NB4 (cell line): Measurements from ENCODE around the gene BHLHA15.

ENCODE experiments used
- DNase-seq: peaks from one replicate; pipeline ENCODE4 v3.0.0; 2010; ENCODE audit warnings: low read depth
- H3K4me3 ChIP-seq: one replicate; pipeline ENCODE4 v1.5.1; 2011; ENCODE audit warnings: mild to moderate bottlenecking, low read depth, low read length, moderate library complexity
- CTCF ChIP-seq: IDR thresholded peaks from one replicate; pipeline ENCODE4 v1.5.1; 2012; ENCODE audit warnings: low read depth, low read length
- MAX ChIP-seq: IDR thresholded peaks from 2 replicates; pipeline ENCODE4 v1.6.1; 2011; ENCODE audit warnings: low read depth, low read length
- MYC ChIP-seq: IDR thresholded peaks from 2 replicates; pipeline ENCODE4 v1.6.1; 2011; ENCODE audit warnings: low read depth, low read length
- POLR2A ChIP-seq: IDR thresholded peaks from 2 replicates; pipeline ENCODE4 v1.6.1; 2011; ENCODE audit warnings: mild to moderate bottlenecking; ENCODE audit not compliant: insufficient read length; ENCODE audit errors: extremely low read depth

The BHLHA15 gene

DNA sequence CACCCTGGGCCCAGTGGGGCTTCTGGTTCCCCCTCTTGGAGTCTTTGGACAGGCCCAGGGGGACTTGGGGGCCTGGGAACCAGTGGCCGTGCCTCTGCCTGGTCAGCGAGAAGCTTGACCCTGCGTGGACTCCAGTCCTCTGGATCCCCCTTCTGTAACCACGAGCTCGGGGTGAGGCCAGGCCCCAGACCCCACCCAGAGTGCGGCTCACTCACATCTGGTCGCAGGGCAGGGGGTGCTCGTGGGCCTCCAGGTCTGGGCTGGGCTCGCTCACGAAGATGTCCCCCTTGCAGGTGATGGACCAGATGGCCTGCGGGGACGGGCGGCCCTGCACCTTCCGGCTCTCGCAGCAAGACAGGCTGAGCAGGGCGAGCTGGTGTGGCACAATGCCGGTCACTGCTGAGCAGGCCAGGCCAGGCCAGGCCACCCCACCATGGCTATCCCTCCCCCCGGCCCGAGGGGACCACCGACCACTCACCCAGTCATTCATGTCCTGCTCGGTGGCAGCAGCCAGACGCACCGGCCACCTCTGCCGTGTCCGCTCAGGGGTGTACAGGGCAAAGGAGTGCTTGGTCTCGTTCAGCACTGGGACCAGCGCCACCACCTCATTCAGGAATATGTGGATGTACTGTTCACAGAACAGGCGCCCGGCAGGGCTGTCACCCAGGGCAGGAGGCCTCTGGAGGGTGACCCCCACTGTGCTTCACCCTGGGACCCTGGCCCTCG lies 19.7 kb downstream of the BHLHA15 start:
- DNase-seq, result no peak
- TF ChIP-seq MYC (no peak), MAX (no peak), POLR2A (no peak)
- no peak overlapping the region for H3K4me3 ChIP-seq

- no peak for TF ChIP-seq MYC
- TF ChIP-seq POLR2A, result no peak
- TF ChIP-seq MAX, result no peak
- no peak for TF ChIP-seq CTCF
- no peak for DNase-seq
- H3K4me3 ChIP-seq, result no peak overlapping the region
Measured at GRCh38 chr7:98231493-98232262, 20.4 kb downstream of the BHLHA15 start.

- no peak for DNase-seq
- TF ChIP-seq POLR2A, result no peak
- no peak for TF ChIP-seq MYC
- no peak for TF ChIP-seq CTCF
- TF ChIP-seq MAX, result no peak
- H3K4me3 ChIP-seq, result no peak overlapping the region
Measured at GRCh38 chr7:98232263-98232585, 21.0 kb downstream of the BHLHA15 start.

DNA sequence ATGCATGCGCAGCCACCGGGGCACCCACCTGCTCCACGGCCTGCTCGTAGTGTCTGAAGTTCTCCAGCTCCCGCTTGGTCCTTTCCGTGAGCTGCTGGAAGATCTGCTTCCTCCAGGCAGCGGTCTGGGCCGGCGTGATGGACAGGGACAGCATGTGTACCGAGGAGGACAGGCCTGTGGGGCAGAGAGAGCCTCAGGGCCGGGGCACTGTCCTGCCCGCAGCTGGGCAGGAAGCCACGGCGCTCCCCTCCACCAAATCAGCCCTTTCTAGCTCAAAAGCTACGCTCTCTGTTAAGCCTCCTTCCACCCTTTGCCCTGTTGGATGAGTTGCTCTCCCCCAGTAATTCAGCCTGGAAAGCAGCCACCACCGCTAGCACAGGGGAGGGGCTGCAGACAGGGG lies 21.6 kb downstream of the BHLHA15 start:
- H3K4me3 ChIP-seq, result no peak overlapping the region
- DNase-seq, result no peak
- TF ChIP-seq MAX (no peak), MYC (no peak), CTCF (no peak), POLR2A (no peak)

GRCh38 chr7:98233219-98234070 lies 22.2 kb downstream of the BHLHA15 start:
- TF ChIP-seq POLR2A (no peak), CTCF (no peak), MAX (no peak), MYC (no peak)
- no peak overlapping the region for H3K4me3 ChIP-seq
- no peak for DNase-seq
